ENCODE data around the gene MTHFSD.

DNA sequence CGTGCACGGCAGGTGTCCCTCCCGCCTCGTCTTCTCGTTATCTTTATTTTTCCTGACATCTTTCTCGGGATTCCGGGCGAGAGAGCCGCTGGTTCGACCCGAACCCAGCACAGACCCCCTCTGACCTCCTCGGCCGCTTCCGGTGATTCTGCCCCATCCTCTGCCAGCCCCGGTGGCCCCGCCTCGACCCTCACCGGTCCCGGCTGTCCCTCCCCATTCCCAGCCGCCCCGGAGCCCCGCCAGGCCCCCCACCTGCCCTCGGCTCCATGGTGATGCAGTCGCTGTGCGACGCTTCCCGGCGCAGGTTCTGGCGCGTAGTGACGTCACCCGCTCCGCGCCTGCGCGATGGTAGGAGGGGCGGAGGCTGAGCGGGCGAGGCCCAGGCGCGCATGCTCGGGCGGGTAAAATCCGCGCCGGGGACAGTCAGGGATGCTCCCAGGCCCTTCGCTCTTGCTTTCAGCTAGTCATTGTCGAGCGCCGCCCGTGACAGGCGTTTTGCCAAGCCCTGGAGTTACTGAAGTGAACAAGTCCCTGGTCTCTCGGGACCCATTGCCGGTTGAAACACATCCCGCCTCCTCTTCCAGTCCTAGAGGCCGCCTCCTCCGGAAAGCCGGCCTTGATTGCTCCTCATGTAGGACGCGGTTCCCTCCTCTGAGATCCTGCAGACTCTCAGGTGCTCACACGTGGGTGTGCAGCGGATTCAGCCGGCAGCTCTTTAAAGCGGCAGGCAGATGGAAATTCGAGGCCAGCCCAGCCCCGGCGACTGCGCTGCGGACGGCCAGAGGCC is at the start of gene MTHFSD:
- TF ChIP-seq, protein P1, sequence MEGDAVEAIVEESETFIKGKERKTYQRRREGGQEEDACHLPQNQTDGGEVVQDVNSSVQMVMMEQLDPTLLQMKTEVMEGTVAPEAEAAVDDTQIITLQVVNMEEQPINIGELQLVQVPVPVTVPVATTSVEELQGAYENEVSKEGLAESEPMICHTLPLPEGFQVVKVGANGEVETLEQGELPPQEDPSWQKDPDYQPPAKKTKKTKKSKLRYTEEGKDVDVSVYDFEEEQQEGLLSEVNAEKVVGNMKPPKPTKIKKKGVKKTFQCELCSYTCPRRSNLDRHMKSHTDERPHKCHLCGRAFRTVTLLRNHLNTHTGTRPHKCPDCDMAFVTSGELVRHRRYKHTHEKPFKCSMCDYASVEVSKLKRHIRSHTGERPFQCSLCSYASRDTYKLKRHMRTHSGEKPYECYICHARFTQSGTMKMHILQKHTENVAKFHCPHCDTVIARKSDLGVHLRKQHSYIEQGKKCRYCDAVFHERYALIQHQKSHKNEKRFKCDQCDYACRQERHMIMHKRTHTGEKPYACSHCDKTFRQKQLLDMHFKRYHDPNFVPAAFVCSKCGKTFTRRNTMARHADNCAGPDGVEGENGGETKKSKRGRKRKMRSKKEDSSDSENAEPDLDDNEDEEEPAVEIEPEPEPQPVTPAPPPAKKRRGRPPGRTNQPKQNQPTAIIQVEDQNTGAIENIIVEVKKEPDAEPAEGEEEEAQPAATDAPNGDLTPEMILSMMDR (conservative IDR thresholded peaks at IDR 0.05), result no peak
- TF ChIP-seq ZFX (IDR thresholded peaks at IDR 0.05), result peak; percentile 59; the same call in 1 of the 2 replicates
